ENCODE measurements around the gene HIPK2. TPM values are rescaled to one million over a fixed set of nuclear protein-coding genes. Genes with fewer than 3 reads are reported as not detected.

HIPK2 gene
- total RNA-seq, 1 donor from 2014 or later: 45.1 TPM

DNA sequence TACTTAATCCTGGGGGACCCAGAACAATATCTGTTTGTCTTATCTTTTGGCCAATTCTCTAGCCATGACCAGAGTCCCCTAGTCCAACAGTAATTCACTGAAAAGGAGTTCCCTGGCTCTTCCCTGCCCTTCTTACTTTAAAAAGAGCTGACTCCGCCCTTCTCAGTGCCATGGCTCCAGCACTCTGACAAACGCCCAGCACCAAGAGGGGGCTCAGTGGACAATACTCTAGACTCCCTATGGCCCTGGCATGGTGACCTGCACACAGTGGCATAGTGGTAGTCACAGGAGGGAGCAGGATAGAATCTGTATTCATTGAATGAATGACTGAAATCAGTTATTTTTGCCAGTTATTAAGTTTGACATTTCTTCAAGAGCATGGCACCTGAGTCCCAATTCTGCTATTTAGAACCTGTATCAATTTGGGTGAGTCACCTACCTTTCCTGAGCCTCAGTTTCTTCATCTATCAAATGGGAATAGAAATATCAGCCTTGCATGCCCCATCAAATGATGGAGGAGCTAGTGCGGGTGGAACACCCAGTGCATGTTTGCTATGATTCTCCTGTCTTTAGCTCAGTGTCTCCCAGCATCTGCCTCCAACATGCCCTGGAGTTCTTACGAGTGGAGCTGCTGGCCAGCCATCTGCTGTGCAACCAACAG lies 184.9 kb downstream of the HIPK2 start:
- no peak overlapping the region for H3K4me3 ChIP-seq (ENCODE audit: low read depth, low read length)
- TF ChIP-seq, protein P1, sequence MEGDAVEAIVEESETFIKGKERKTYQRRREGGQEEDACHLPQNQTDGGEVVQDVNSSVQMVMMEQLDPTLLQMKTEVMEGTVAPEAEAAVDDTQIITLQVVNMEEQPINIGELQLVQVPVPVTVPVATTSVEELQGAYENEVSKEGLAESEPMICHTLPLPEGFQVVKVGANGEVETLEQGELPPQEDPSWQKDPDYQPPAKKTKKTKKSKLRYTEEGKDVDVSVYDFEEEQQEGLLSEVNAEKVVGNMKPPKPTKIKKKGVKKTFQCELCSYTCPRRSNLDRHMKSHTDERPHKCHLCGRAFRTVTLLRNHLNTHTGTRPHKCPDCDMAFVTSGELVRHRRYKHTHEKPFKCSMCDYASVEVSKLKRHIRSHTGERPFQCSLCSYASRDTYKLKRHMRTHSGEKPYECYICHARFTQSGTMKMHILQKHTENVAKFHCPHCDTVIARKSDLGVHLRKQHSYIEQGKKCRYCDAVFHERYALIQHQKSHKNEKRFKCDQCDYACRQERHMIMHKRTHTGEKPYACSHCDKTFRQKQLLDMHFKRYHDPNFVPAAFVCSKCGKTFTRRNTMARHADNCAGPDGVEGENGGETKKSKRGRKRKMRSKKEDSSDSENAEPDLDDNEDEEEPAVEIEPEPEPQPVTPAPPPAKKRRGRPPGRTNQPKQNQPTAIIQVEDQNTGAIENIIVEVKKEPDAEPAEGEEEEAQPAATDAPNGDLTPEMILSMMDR (conservative IDR thresholded peaks at IDR 0.05; ENCODE audit: low read depth, low read length): no peak
- no peak for DNase-seq (ENCODE audit: low read depth)

DNA sequence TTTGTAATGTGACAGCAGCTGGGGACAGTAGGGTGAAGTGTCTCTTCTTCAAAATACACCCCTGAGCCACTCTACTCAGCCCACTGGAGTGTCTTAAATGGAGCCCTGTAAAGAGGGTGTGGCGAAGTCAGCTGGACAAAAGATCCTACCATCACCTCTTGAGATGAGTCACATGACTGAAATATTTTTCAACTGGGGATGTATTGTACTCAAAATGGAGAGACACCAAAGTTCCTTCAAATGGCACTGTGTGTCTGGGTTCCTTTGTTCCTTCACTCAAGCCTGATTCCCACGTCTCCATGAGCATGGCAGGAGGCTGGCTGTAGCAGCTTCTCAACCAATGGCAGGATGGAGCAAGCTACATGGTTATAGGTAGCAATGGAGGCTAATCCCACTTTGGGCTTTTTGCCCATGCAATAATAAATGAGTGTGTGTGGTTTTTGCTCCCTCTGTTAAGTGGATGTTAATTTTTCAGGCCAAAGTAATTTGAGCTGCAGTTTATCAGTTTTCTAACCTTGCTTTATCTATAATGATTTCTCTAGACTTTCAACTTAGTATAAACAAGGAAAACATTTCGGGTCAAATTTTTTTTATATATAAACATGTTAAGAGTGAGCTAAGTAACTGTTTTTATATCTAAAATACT lies 186.1 kb downstream of the HIPK2 start:
- no peak for DNase-seq (ENCODE audit: low read depth)
- TF ChIP-seq, protein P1 (conservative IDR thresholded peaks at IDR 0.05; ENCODE audit: low read depth, low read length): no peak
- H3K4me3 ChIP-seq (ENCODE audit: low read depth, low read length): no peak overlapping the region

DNA sequence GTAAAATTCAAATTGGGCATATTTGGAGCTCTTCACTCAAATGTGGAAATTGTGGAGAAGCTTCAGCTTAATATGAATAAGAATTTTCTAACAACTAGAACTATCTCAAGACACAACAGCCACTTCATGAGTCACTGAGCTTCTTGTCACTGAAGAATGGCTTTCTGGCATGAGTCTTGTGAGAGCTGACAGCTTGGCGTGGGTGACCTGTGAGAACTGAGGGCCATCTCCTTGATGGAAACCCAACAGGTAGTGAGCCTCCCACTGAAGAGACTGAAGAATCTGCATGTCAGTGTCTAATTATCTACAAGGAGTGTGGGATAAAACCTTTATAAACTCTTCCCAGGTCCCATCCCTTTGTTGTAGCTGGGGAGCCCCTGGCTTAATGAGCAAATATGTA lies 188.3 kb downstream of the HIPK2 start:
- TF ChIP-seq, protein P1 (conservative IDR thresholded peaks at IDR 0.05; ENCODE audit: low read depth, low read length): no peak
- no peak overlapping the region for H3K4me3 ChIP-seq (ENCODE audit: low read depth, low read length)
- DNase-seq (ENCODE audit: low read depth): no peak

DNA sequence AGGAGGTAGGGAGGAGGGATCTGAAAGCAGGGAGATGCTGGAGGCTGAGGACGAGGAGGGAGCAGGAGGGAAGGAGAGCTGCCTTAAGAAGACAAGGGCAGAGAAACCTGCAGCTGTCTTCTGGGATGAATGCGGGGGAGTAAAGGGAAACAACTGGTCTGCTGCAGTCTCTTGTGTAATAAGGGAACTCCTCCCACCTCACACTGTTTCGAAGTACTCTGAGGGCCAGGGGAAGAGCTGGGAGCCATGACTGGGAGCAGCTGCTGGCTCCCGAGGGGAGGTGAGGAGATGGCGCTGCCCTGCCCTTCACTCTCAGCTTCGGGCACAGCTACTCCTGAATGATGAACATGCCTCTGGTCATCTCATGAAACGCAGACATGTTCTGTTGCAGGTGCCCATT lies 189.2 kb downstream of the HIPK2 start:
- H3K4me3 ChIP-seq (ENCODE audit: low read depth, low read length): no peak overlapping the region
- no peak for DNase-seq (ENCODE audit: low read depth)

DNA sequence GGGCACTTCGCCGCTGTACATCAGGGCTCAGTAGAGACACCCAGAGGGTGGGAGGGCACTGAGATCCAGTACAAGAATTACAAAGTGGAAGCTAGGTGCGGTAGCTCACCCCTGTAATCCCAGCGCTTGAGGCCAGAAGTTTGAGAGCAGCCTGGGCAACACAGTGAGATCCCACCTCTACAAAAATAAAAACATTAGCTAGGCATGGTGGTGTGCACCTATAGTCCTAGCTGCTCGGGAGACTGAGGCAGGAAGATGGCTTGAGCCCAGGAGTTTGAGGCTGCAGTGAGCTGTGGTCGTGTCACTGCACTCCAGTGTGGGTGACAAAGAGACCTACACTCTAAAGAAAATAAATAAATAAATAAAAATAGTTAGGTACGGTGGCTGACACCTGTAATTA lies 190.3 kb downstream of the HIPK2 start:
- TF ChIP-seq, protein P1 (conservative IDR thresholded peaks at IDR 0.05; ENCODE audit: low read depth, low read length): no peak
- DNase-seq (ENCODE audit: low read depth): no peak
- no peak overlapping the region for H3K4me3 ChIP-seq (ENCODE audit: low read depth, low read length)

More for the DNA sequence above, 189.2 kb downstream of the HIPK2 start:
- TF ChIP-seq, protein P1 (conservative IDR thresholded peaks at IDR 0.05; ENCODE audit: low read depth, low read length): no peak

DNA sequence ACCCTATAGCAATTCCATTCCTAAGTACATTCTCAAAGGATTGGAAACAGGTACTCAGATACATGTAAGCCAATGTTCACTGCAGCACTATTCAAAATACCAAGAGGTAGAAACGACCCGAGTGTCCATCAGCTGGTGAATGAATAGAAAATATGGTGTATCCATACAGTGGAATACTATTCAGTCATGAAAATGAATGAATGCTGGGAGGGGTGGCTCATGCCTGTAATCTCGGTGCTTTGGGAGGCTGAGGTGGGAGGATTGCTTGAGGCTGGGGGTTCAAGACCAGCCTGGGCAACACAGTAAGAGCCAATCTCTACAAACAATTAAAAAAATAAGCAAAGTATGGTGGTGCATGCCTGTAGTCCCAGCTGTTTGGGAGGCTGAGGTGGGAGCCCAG lies 191.5 kb downstream of the HIPK2 start:
- DNase-seq (ENCODE audit: low read depth): no peak
- H3K4me3 ChIP-seq (ENCODE audit: low read depth, low read length): no peak overlapping the region
- TF ChIP-seq, protein P1 (conservative IDR thresholded peaks at IDR 0.05; ENCODE audit: low read depth, low read length): no peak

DNA sequence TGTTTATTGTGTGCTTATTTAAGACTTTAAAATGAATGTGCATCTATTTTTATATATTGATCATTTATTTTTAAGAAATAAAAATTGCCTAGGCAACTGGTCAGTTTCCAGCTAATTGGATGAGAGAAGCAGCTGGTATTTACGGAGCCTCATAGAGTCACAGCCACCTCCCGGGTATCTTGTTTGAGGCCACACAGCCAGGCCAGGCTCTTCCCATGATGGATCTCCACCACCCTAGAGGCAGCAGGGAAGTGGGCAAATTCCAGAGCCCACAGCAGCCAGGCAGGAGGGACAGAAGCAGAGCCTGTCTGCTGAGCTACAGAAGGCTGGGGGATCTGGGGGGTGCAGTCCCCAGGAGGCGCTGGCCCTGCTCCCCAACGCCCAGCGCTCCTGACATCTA lies 192.8 kb downstream of the HIPK2 start:
- no peak overlapping the region for H3K4me3 ChIP-seq (ENCODE audit: low read depth, low read length)
- no peak for DNase-seq (ENCODE audit: low read depth)
- TF ChIP-seq, protein P1 (conservative IDR thresholded peaks at IDR 0.05; ENCODE audit: low read depth, low read length): no peak

Data from epithelial cell of proximal tubule (primary cell).